Tongue (tissue), 2 donors: ENCODE results near the gene AFMID. TPM values are rescaled to one million over a fixed set of nuclear protein-coding genes. Genes with fewer than 3 reads are reported as not detected.
"Not testable (repeated sequence)": the region's sequence is repeated elsewhere in the genome, so short reads cannot be mapped to it uniquely, and the experiment has no call there.

Experiments used
- DNase-seq: peaks from one replicate; pipeline ENCODE4 v3.0.0-alpha.2; 2015
- total RNA-seq: library from RNA; depleted of rRNA; stranded (reverse); fragments of >200 nt; gene quantifications from one replicate; pipeline ENCODE4 v1.2.3, GENCODE V29; 2014

Gene AFMID, protein sequence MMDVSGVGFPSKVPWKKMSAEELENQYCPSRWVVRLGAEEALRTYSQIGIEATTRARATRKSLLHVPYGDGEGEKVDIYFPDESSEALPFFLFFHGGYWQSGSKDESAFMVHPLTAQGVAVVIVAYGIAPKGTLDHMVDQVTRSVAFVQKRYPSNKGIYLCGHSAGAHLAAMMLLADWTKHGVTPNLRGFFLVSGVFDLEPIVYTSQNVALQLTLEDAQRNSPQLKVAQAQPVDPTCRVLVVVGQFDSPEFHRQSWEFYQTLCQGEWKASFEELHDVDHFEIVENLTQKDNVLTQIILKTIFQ
- 16.6 TPM for total RNA-seq

DNA sequence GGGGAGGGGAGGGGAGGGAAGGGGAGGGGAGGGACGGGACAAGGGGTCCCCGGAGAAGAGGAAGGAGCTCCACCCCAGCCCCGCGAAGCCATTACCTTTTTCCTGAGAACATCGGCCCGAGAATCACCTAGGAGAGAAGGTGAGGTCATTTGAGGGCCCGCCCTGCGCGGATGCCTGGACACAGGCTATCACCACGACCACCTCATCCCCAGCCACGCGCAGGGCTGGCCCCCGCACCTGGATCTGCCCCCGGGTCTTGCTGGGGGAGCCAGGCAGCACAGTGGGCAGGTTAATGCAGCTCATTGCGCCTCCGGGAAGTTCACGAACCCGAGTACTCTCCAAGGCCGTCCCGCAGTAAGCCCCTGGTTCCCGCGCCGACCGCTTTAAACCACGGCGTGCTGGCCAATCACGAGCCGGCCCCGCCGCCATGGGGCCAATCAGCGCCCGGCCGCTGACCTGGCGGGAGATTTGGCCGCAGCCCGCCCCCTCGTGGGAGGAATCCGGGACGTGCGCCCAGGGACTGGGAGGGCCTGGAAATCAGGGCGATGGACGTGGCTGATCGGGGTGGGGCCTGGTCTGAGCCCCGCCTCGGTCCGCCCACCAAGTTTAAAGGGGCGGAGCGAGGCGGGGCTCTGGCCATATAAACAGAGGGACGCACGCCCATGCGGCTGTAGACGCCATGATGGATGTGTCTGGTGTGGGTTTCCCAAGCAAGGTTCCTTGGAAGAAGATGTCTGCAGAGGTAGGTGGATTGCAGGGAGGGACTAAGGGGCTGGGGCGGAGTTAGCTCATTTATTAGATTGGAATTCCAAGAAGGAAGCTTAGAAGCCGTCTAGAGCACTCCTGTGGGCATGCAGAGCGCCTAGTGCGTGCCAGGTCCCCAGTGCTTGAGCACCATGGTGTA is at the start of gene AFMID, which contains the start of gene TK1:
Gene AFMID (plus strand): TSS at position 671 of the 904 bp plus-strand sequence. CDS start 9 bp downstream, at position 680.
Gene TK1 (minus strand): TSS at position 361 of the 904 bp plus-strand sequence. CDS start 58 bp downstream, at position 303.
- peak; percentile 98 for DNase-seq

DNA sequence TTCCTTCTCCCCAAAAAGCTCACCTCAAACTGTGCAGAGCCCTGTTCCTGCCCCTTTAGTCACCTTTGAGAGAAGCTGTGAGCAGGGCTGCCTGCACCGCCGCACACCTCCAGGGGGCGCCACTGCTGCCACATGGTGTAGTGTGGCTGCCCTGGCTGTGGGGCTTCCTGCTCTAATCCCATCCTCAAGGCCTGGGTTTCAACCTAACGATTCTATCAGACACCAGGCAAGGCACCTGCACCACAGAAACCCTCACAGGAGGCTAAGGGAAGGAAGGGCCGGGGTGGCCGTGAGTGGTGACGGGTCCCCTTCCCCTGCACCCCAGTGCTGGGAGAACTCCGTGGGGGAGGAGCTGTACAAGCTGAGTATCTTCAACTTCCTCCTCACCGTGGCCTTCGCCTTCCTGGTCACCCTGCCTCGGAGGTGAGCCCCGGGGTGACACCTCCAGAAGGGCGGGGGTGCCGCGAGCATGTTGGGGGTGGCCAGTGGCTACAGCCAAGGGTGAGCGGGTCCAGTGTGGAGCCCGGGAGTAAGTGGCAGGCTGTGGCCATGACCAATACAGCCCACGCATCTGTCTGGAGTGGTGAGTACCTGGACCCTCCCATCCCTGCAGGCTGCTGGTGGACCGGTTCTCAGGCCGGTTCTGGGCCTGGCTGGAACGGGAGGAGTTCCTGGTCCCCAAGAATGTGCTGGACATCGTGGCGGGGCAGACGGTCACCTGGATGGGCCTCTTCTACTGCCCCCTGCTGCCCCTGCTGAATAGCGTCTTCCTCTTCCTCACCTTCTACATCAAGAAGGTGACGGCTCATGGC is 49.6 kb upstream of the AFMID start:
- DNase-seq: no peak

DNA sequence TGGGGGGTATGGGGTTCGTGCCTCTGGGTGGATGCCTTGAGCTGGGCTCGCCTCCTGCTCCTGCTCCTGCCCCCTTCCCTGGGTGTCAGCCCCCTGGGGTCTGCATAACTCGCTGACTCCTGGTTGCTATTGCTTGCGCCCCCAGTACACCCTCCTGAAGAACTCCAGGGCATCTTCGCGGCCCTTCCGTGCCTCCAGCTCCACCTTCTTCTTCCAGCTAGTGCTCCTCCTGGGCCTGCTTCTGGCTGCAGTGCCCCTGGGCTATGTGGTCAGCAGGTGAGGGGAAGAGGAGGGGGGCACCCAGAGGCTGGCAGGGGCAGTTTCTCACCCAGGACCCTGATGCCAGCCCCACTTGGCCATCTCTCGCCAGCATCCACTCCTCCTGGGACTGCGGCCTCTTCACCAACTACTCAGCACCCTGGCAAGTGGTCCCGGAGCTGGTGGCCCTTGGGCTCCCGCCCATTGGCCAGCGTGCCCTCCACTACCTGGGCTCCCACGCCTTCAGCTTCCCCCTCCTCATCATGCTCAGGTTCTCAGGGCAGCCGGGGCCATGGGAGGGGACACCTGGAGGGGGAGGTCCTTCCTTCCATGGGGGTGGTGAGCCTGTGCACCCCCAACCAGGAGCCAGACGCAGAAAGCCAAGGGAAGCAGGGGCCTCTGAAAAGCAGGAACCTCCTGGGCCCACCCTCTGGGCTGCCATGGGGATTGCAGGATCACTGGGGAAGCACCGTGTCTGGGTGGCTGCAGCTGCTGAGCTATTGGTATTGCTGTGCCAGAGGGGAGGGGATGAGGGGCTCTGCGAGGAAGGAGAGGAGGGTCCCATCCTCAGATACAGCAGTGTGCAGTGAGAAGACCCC is 48.7 kb upstream of the AFMID start:
- no peak for DNase-seq

DNA sequence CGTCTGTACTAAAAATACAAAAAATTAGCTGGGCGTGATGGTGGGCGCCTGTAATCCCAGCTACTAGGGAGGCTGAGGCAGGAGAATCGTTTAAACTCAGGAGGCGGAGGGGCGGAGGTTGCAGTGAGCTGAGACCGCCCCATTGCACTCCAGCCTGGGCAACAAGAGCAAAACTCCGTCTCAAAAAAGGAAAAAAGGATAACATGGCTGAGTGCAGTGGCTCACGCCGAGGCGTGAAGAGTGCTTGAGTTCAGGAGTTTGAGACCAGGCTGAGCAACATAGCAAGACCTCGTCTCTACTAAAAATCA is 47.3 kb upstream of the AFMID start:
- DNase-seq: not testable (repeated sequence)

DNA sequence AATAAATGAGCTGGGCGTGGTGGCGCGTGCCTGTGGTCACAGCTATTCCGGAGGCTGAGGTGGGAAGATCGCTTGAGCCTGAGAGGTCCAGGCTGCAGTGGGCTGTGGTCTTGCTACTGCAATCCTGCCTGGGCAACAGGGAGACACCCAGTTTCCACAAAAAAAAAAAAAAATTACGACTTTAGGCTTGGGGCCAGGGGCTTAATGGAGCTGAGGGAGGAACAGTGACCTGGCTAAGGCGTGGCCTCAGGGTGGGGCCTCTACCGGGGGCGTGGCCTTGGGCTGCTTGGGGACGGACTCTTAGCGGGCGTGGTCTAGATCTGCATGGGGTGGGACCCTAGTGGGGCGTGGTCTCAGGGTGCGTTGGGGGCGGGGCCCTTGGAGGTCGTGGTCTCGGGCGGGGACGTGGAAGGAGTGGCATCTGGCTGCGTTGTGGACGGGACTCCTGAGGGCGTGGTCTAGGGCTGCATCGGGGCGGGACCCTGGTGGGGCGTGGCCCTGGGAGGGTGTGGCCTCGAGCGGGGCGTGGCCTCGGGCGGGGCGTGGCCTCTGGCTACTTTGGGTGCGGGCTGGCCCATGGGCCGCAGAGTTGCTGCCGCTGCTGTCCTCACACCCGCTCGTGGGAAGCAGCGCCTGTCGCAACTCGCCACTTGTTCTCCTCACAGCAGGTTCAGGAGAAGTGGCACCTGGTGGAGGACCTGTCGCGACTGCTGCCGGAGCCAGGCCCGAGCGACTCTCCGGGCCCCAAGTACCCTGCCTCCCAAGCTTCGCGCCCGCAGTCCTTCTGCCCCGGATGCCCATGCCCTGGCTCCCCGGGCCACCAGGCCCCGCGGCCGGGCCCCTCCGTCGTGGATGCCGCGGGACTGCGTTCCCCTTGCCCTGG is 46.8 kb upstream of the AFMID start:
- peak; percentile 83 for DNase-seq

DNA sequence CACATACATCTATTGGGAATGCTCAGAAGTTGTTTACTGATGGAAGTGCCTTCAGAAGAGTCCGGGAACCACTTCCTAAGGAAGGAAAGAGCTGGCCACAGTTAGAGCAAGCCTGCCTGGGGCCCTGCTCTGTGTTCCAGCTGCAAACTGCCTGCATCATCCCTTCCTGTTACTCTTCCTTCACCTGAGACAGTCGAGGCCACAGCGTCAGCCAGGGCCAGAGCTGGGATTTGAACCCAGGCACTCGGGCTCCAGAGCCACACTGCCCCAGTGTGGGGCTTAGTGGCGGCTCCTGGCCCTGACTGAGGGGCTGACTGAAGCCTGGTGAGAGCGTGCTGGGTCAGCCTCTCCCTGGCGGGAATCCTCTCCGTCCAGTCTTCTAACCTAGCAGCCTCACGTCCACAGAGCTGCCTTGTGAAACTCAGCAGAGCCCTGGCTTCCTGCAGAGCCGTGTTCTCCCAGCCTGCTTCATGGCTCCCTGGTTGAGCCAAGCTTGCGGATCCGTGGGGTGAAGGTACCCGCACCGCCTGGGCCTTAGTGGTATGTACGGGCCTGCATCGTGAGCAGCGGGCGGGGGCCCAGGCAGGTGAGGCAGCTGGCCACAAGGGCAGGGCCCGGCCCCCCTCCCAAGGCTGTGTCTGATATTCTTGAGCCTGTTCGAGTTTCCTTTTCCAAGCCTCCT is 45.6 kb upstream of the AFMID start:
- no peak for DNase-seq

DNA sequence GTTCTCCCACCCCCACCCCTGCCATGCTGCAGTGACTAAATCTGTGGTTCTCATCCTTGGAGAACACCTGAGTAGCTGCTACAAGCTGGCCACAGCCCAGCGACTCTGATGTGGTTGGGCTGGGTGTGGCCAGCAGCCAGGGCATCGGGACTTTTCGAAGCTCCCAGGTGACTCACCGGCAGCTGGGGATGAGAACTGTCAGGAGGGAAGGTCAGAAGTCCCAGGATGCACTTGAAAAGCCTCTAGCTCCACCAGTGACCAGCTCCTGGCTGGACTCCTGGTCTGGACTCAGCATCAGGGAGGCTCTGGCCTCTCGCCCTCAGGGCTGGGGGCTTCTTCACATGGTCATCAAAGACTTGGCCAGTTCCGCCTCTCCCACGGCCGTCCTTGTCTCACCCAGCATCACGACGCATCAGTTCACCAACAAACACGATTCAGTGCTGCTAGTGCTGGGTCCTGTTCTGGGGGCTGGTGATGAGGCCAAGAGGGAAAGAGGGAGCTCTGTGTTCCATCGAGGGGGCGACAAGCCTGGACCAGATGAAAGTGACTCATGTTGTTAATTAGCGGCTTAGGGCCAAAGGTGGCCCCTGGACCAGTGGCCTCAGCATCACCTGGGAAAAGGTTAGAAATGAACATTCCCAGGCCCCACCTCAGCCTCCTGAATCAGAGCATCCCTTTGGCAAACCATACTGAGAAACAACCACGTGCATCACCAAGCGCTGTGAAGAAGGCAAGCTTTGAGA is 44.9 kb upstream of the AFMID start:
- DNase-seq: no peak

DNA sequence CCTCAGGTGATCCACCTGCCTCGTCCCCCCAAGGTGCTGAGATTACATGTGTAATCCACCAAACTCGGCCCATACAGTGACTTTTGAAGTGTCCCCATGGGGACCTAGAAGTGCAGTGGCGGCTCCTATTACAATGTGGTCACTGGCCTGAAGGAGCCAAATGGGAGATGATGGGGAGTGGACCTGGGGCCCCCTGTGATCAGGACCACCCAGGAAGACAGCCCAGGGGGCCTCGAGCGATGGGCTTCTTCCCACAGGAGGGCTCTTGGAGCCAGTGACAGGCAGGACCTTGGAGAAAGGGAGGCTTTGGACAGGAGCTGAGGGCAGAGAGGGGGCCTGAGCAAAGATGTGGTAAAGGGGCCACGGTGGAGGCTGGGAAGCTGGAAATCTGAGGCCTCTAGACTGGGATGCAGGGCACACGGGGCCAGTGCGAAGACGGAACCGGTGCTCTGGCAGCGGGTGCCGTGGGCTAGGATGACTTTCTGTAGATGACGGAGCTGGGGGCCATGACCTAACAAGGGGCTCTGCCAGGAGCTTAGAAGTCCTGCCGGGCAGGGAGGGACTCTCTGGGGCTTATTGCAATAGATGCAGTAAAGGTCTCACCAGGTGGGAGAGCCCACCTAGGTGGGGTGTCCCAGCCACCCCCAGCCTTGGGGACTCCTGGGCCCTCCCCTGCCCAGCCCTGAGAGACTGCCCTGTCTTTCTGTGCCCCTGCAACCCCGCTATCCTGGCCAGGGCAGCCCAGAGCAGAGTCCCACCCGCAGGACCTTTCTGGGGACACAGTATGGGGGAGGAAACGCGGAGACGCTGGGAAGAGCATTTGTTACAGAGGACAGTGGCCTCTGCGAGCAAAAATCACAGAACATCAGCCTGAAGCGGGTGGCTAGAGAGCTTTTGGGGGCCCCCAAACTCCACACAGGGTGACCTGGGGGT is 43.7 kb upstream of the AFMID start:
- DNase-seq: no peak

DNA sequence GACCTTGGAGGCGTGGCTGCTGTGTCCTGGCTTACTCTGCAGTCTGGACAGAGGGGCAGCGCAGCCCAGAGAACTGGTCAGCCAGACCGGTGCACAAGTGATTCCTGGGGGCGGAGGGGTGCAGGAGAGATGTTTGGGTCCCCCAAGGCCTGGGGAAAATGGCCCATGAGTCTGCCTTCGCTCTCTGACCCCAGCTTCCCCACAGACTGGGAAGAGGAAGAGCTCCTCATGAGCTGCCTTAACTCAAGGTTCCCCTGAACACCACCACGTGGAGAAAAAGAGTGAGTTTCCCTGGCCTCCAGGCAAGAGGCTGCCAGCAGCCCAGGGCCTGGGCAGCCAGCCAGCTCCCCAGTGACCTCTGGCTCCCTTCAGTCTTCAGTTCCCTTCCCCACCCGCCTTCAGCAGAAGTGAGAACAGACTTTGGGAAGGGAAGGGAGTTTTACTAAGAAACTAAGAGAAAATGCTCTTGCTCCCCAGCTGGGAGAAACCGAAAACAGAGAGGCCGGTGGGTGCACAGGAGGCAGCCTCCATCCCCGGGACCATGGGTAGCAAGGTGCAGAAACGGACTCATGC is 42.9 kb upstream of the AFMID start:
- DNase-seq: peak; percentile 84

DNA sequence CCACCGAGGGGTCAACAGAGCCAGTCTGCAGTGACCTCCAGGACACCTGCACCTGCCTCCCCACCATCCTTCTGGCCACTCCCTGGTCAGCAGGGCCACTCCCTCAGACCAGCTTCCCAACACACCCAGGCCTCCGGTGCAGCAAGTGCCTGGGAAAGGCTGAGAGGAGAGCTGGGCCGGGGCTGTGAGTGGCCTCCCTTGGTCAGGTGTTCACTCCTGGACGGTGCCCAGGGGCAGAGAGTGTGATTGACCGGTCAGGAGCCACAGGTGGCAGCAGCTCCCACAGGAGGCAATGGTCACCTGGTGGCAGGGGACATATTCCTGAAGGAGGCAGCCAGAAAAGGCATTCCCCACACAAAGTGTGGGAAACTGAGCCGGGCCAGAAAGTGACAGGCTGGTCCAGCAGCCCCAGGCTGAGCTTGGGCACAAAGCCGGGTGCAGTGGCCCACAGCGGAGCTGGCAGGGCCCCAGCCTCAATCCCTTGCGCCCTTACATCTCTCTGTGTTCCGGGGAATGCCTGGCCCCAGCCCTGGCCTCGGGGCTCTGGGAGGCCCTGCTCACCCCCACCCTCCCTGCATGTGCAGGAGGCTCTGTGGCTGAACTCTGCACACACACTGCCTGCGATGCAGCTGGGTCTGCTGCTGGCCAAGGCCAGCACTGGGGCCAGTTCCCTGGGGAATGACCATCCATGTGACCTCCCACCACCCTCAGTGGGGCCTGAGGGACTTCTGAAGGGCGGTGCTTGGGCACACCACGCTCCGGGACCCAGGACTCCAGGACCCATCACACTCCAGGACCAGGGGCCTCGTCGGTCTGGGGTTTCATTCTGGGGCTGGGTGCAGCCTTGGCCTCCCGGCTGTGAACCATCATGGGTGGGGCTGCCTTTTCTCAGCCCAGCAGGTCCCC is 42.2 kb upstream of the AFMID start:
- DNase-seq: no peak

DNA sequence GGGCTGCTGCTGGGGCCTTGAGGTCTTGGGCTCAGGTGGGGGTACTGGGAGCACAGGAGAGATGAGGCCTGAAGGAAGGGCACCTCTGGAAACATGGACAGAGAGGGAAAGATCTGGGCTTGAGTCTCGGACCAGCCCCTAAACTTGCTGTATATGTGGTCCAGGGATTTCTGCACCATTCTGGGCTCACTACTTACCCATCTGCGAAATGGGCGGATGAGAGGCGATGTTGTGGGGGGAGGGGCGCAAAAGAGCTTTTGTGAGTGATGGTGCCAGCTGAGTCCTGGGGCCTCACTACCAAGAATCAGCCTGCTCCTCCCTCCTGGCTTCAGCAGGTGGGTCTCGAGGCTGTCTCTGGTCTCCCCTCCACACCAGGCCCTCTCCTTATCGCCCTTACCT is 40.7 kb upstream of the AFMID start:
- DNase-seq: no peak

DNA sequence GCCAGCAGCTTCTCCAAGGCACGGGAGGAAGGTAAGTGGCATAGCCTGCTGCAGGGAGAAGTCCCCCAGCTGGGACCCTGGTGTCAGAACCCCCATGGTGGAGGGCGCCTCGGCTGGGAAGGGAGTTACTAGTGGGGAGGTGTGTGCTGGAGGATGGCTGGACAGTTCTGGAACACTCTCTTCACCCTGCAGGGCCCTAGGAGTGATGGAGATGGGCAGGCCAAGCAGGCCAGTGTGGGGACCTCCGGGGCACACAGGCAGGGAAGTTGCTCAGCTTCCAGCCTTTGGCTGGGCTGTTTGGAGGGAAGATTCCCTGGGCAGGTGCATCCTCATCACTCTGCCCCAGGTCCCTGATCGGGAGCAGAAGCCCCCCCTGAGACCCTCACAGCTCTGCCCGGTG is 40.3 kb upstream of the AFMID start:
- no peak for DNase-seq

DNA sequence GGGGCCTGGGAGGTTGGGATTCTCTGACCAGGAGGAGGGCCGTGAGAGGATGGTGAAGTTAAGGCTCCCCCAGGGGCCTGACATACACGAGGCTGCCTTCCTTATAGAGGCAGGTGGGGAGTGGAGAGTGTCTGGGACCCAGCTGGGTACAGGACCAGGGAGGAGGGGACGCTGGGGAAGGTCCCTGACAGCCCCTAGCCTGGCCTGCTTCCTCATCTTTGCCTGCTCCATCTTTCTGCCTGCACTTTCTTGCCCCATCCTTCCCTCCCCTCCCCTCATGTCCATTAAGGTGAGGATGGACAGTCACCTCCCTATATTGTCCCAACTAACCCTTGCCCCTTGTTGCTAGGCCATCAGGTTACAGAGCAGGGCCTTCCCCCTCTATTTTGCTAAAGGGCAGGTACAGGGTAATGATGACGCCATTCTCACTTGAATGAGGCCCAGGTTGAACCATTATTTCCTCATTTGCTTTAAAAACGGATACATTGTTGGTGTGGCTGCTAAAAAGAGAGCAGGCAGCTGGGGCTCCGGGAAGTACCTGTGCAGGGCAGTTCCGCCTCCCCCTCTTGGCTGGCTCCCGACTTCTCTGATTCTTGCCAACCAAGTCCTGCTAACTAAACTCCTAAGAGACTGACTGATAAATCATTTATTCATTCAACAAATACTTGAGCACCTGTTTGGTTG is 39.7 kb upstream of the AFMID start:
- DNase-seq: no peak

DNA sequence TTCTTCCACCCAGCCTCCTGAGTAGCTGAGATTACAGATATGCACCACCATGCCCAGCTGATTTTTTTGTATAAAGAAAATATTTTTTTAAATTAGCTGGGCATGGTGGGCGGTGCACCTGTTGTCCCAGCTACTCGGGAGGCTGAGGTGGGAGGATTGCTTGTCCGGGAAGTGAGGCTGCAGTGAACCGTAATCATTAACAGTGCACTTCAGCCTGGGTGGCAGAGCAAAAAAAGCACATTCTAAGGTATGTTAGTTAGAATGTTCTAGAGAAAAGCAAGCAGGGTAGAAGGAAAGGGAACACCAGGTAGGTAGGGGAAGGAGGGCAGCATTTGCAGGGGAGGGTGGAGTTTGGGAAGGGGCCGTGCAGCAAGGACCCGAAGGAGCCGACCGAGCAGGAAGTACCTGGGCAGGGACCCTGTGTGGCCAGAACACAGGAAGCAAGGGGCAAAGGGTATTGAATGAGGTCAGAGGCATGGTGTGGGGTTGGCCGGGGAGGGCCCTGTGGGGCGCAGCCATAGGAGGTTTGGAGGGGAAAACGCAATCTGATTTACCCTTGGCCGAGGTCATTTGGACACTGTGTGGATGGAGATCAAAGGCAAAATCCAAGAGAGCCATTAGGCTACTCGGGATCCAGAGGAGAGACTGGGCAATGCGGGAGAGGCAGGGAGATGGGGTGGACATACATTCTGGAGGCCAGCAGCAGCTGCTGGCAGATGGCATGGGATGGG is 38.7 kb upstream of the AFMID start:
- no peak for DNase-seq

DNA sequence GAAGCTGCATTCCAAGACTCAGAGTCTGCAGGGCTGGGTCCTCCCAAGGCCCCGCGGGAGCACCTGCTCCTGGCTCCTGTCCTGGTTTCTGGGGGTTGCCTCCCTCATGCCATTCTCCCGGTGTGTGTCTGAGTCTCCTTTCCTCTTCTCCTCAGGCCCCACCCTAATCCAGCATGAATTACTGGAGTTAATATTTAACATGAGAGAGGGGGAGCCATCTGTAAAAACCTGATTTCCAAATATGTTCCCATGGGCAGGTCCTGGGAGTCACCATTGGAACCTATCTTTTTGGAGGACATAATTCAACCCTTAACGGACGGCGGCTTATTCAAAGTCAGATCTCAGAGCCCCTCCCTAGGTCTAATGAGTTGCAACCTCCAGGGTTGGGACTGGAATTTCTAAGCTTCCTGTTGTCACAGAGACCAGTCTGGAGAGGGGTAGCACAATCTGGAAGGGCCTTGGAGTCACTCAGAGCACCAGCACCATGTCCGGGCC is 35.6 kb upstream of the AFMID start:
- no peak for DNase-seq
